ENCODE measurements around the gene MRGPRF.

DNA sequence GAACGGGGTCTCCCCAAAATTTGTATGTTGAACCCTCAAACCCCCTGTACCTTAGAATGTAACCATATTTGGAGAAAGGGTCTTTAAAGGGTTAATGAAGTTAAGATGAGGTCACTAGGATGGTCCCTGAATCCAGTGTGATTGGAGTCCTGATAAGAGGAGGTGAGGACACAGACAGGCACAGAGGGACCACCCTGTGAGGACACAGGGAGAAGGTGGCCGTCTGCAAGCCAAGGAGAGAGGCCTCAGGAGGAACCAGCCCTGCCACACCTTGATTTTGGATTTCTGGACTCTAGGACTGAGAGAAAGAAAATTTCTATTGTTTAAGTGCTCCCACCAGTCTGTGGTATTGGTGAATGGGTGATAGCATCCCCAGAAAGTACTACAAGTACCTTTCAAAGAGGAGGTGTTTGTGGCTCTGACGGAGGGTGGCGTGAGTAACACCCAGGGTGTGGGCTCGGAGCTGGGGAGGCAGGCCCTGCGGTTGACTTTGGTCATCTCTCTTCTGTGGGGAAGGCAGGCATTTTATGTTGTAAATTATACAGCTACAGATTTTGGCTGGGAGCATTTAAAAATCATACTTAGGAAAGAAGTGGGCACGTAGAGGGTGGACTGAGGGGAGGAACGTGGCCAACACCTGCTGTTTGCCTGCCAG, 13.8 kb downstream of the MRGPRF start:
- TF ChIP-seq, protein P1, sequence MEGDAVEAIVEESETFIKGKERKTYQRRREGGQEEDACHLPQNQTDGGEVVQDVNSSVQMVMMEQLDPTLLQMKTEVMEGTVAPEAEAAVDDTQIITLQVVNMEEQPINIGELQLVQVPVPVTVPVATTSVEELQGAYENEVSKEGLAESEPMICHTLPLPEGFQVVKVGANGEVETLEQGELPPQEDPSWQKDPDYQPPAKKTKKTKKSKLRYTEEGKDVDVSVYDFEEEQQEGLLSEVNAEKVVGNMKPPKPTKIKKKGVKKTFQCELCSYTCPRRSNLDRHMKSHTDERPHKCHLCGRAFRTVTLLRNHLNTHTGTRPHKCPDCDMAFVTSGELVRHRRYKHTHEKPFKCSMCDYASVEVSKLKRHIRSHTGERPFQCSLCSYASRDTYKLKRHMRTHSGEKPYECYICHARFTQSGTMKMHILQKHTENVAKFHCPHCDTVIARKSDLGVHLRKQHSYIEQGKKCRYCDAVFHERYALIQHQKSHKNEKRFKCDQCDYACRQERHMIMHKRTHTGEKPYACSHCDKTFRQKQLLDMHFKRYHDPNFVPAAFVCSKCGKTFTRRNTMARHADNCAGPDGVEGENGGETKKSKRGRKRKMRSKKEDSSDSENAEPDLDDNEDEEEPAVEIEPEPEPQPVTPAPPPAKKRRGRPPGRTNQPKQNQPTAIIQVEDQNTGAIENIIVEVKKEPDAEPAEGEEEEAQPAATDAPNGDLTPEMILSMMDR (IDR thresholded peaks at IDR 0.05), result no peak
- no peak for TF ChIP-seq POLR2A (IDR thresholded peaks at IDR 0.05)
